H1 (cell line): Measurements from ENCODE around the gene SELPLG.

ENCODE experiments used
- JUN ChIP-seq: IDR thresholded peaks from 2 replicates; pipeline ENCODE4 v1.6.1; 2011; ENCODE audit warnings: low read depth, mild to moderate bottlenecking, improper control_type of control experiment, low read length
- MAFK ChIP-seq: IDR thresholded peaks from 2 replicates; pipeline ENCODE4 v1.6.1; 2012; ENCODE audit warnings: low read depth, mild to moderate bottlenecking, improper control_type of control experiment, low read length
- POLR2A ChIP-seq, 2 experiments: IDR thresholded peaks; 1 replicate in 1 of 2; 2 replicates in 1 of 2; pipeline ENCODE4 v1.6.1; 2011; ENCODE audit warnings: low read depth in 2 of 2, low read length in 2 of 2, mild to moderate bottlenecking in 2 of 2; ENCODE audit errors: control extremely low read depth in 1 of 2

DNA sequence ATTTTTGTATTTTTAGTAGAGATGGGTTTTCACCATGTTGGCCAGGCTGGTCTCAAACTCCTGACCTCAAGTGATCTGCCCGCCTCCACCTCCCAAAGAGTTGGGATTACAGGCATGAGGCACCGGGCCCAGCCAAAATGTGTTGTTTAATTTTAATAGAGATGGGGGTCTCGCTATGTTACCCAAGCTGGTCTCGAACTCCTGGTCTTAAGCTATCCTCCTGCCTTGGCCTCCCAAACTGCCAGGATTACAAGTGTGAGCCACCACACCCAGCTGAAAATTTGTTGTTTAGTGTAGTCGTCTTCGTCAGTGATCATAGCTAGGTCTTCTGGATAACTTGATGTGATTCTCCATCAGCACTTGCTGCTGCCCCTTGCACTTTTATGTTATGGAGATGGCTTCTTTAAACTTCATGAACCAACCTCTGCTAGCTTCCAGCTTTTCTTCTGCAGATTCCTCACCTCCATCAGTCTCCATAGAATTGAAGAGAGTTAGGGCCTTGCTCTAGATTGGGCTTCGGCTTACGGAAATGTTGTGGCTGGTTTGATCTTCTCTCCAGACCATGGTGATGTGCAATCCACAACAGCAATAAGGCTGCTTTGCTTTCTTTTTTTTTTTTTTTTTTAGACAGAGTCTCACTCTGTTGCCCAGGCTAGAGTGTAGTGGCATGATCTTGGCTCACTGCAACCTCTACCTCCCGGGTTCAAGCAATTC, 58.3 kb downstream of the SELPLG start:
- TF ChIP-seq MAFK, result no peak
- TF ChIP-seq JUN, result no peak
- TF ChIP-seq POLR2A (IDR thresholded peaks at IDR 0.05; ENCODE audit: control extremely low read depth in 1 of 2, low read depth in 2 of 2, low read length in 2 of 2), result no peak
